Lower leg skin (tissue), 4 donors: ENCODE data around the gene DTNB. TPM values are rescaled to one million over a fixed set of nuclear protein-coding genes. Genes with fewer than 3 reads are reported as not detected.

ENCODE experiments used
- DNase-seq, 2 donors: peaks; one replicate each; pipeline ENCODE4 v3.0.0-alpha.2; 2019; ENCODE audit warnings: low spot score in 2 of 2
- H3K4me3 ChIP-seq: fragments of 200-600 bp; sonication (generic); 2 replicates; pipeline ENCODE4 v1.5.1; 2017; ENCODE audit warnings: mild to moderate bottlenecking, low read depth; ENCODE audit not compliant: poor library complexity, severe bottlenecking
- POLR2A ChIP-seq, 2 donors: fragments of 450-650 bp; IDR thresholded peaks; one replicate each; pipeline ENCODE4 v1.6.1; 2016 to 2017; ENCODE audit warnings: antibody characterized with exemption in 2 of 2, mild to moderate bottlenecking in 1 of 2, moderate library complexity in 1 of 2
- WGBS, 2 donors: methylation state at CpG; one replicate each; pipeline ENCODE4 v1.1.5; 2018; 5-methylcytosine and 5-hydroxymethylcytosine counted together
- intact Hi-C: fragments of 100-400 bp; cut with DNase I; formaldehyde crosslinking; loops from one replicate; pipeline ENCODE4 v1.15.0; 2023; ENCODE audit warnings: low total_unique reads
- microRNA counts, 2 donors: library from miRNA; unstranded; fragments of <30 nt; microRNA quantifications; one replicate each; lab custom pipeline; 2016
- microRNA-seq, 2 donors: library from miRNA; unstranded; fragments of <30 nt; microRNA quantifications; one replicate each; pipeline ENCODE4, GENCODE V29; 2016; ENCODE audit warnings: borderline replicate concordance in 2 of 2, borderline number of aligned reads in 1 of 2
- total RNA-seq, 4 donors: library from RNA; depleted of rRNA; stranded (reverse); fragments of >200 nt; gene quantifications; one replicate each; pipeline ENCODE4 v1.1.0, GENCODE V29; 2016
- TF ChIP-seq, protein P1 (sequence below), 3 donors: fragments of 450-650 bp; IDR thresholded peaks; one replicate each; pipeline ENCODE4 v1.5.1; 2016; ENCODE audit warnings: antibody characterized with exemption in 3 of 3, mild to moderate bottlenecking in 3 of 3, moderate library complexity in 2 of 3

DTNB gene
- total RNA-seq, 4 donors from 2014 or later: 8.8 to 15.2 (median 12.7) TPM

DNA sequence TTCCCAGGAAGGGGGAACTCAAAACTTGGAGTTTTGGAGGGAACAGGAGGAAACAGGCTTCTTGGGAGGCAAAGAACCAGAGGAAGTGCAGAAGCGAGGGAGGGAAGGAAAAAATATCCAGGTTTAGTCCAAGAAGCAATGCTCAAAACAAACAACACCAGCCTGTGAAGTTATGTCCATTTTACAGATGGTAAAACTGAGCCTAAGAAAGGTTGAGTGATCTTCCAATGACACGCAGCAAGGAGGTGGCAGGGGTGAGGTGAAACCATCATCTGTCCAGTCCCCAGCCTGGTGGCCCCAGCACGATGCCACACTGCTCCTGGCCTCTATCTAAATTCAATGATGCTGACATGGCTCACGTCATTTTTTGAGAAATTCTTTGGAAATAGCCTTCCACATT, 342.4 kb downstream of the DTNB start:
- H3K4me3 ChIP-seq: no peak overlapping the region
- 91 to 96% methylated on average over 4 of the region's 4 CpGs for WGBS, 2 donors
- intact Hi-C loops: no loop called here
- TF ChIP-seq POLR2A (IDR thresholded peaks at IDR 0.05): no peak
- TF ChIP-seq, protein P1, sequence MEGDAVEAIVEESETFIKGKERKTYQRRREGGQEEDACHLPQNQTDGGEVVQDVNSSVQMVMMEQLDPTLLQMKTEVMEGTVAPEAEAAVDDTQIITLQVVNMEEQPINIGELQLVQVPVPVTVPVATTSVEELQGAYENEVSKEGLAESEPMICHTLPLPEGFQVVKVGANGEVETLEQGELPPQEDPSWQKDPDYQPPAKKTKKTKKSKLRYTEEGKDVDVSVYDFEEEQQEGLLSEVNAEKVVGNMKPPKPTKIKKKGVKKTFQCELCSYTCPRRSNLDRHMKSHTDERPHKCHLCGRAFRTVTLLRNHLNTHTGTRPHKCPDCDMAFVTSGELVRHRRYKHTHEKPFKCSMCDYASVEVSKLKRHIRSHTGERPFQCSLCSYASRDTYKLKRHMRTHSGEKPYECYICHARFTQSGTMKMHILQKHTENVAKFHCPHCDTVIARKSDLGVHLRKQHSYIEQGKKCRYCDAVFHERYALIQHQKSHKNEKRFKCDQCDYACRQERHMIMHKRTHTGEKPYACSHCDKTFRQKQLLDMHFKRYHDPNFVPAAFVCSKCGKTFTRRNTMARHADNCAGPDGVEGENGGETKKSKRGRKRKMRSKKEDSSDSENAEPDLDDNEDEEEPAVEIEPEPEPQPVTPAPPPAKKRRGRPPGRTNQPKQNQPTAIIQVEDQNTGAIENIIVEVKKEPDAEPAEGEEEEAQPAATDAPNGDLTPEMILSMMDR (IDR thresholded peaks at IDR 0.05): no peak
- DNase-seq: no peak

DNA sequence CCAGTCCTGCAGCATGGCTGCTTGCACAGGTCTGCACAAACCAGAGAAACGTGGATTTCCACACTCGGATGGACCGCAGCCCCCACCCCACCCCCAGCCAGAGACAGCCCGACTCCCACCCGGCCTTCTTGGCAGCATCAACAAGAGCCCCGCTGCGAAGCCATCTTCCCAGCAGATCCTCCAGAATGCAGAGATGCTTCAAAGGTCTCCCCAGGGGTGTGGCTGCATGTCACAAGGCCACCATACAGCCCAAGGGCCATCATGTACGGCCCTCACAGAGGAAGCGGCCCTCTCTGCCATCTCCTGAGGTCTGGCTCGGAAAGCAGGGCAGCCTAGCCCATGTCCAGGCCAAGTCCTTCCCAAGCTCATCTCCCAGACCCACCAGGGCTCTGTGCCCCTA, 343.1 kb downstream of the DTNB start:
- intact Hi-C loops: no loop called here
- H3K4me3 ChIP-seq: no peak overlapping the region
- DNase-seq: no peak
- 57 to 81% methylated on average over 8 to 10 of the region's 10 CpGs for WGBS, 2 donors
- no peak for TF ChIP-seq POLR2A (IDR thresholded peaks at IDR 0.05)
- TF ChIP-seq, protein P1 (IDR thresholded peaks at IDR 0.05): no peak

DNA sequence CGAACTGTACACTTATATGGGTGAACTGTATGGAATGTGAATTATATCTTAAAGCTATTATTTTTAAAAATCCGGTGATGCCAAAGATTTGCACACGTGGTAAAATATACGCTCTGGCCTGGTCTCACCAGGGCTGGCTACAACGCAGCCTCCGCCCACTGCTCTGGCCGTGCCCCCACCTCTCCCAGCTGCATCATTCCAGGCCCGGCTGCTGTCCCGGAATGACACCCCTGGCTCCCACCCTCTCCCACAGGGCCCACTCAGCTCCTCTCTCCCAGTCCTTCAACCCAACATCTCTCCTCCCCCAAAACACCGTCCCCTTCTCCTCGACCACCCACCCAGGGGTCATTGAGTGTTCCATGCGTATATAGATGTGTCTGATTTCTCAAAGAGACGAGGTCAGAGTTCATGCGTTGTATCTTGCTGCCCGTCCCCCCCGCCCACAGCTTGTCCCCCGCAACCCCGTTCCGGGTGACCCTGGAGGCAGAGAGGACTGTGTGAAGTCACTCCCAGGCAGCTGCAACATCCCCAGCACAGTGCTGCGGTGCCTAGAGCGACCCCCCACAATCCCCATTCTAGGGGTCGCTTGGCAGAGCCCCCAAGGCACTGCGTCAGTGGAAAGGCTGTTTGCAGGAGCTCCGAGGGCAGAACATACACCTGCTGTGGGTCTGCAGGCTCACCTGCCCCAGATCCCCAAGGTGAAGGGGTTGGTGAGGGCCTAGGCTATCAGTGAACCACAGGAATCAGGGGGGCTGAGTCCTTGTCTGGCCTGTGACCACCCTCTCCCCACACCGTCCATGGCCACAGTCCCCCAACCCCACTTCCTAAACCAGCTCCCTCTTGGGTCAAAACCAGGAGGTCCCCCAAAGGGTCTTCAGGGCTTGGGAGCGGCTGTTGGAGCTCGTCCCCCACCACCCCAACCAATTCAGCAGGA, 345.0 kb downstream of the DTNB start:
- no peak for DNase-seq
- no peak for TF ChIP-seq POLR2A (IDR thresholded peaks at IDR 0.05)
- TF ChIP-seq, protein P1 (IDR thresholded peaks at IDR 0.05): no peak
- intact Hi-C loops: no loop called here
- no peak overlapping the region for H3K4me3 ChIP-seq
- 86 to 89% methylated on average over 23 to 27 of the region's 27 CpGs for whole genome bisulfite sequencing, 2 donors

MicroRNA genes within 50 kb of the gene (microRNA counts, 767-probe panel; counts per million panel counts)
- 0 to 358 counts per million in 2 donors for microRNA hsa-miR-1301 (lab: Ali Mortazavi, UCI)

Small RNAs within 50 kb of the gene (microRNA-seq; reads per million reads assigned to microRNA genes)
- gene MIR1301: 50.4 to 53.7 reads per million in 2 donors

Other genes with a start within 250 kb of the DTNB start
- gene ASXL2, start 204.9 kb upstream of the DTNB start, total RNA-seq: 10 to 100 TPM; 15.1 to 21.4 (median 20.0) TPM